GM12891 (cell line): ENCODE measurements around the gene APOBEC3H.

ENCODE experiments used
- DNase-seq: peaks from one replicate; pipeline ENCODE4 v3.0.0; 2011; ENCODE audit warnings: low spot score; ENCODE audit not compliant: insufficient read length
- FAIRE-seq: peaks from 2 replicates; lab custom pipeline; 2011; peaks lifted over from hg19 to GRCh38; lab: Jason Lieb, UNC
- PAX5 ChIP-seq: IDR thresholded peaks from 2 replicates; pipeline ENCODE4 v1.6.1; 2011; ENCODE audit warnings: low read length, moderate library complexity, mild to moderate bottlenecking; ENCODE audit not compliant: insufficient read depth, severe bottlenecking
- POLR2A ChIP-seq: IDR thresholded peaks from 2 replicates; pipeline ENCODE4 v1.6.1; 2011; ENCODE audit warnings: low read depth, low read length, control low read depth
- POLR2AphosphoS5 ChIP-seq: IDR thresholded peaks from 2 replicates; pipeline ENCODE4 v1.6.1; 2011; ENCODE audit warnings: low read depth, low read length, control low read depth
- POU2F2 ChIP-seq: IDR thresholded peaks from 2 replicates; pipeline ENCODE4 v1.6.1; 2011; ENCODE audit warnings: low read depth, mild to moderate bottlenecking, control low read depth, low read length, moderate library complexity
- SPI1 ChIP-seq: IDR thresholded peaks from 2 replicates; pipeline ENCODE4 v1.6.1; 2011; ENCODE audit warnings: low read depth, low read length, control low read depth
- TAF1 ChIP-seq: IDR thresholded peaks from 2 replicates; pipeline ENCODE4 v1.6.1; 2011; ENCODE audit warnings: low read depth, low read length, control low read depth

APOBEC3H gene

DNA sequence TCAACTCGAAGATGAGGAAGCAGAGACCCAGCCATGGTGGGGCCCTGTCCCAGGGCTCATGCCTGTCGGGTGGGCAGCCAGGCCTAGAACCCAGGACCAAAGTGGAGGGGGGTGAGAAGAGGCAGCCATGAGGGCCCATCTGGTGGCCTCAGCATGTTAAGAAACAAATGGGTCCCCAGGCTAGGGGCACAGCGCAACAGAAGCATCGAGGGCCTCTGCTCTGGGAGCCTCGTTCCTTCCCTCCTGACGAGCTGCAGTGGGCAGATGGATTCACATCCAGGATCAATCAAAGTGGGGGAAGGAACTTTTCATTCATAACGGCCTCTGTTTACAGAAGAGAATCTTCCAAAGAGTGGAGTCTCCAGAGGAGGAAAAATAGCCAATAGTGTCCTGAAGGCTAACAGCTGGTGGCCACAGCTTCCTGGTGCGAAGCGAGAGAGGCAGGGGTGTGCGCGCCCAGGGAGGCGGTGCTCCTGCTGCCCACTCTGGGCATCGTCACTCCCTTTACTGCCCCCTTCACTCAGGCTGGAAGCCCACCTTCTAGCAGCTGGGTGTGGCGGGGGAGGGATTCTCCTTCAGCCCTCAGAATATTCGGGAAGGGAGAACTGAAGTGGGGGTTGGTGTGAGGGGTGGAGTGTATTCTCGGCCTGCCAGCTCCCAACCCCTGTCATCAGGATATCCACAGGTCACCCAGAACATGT is 51.1 kb downstream of the APOBEC3H start:
- no peak for FAIRE-seq
- no peak for DNase-seq
- TF ChIP-seq TAF1 (no peak), POLR2A (no peak), POLR2AphosphoS5 (no peak), SPI1 (no peak), PAX5 (no peak), POU2F2 (no peak)

- FAIRE-seq, result peak; percentile 89
- DNase-seq, result peak; percentile 72
- TF ChIP-seq TAF1 (no peak), PAX5 (no peak)
Measured at GRCh38 chr22:39148727-39149535, 51.9 kb downstream of the APOBEC3H start.

DNA sequence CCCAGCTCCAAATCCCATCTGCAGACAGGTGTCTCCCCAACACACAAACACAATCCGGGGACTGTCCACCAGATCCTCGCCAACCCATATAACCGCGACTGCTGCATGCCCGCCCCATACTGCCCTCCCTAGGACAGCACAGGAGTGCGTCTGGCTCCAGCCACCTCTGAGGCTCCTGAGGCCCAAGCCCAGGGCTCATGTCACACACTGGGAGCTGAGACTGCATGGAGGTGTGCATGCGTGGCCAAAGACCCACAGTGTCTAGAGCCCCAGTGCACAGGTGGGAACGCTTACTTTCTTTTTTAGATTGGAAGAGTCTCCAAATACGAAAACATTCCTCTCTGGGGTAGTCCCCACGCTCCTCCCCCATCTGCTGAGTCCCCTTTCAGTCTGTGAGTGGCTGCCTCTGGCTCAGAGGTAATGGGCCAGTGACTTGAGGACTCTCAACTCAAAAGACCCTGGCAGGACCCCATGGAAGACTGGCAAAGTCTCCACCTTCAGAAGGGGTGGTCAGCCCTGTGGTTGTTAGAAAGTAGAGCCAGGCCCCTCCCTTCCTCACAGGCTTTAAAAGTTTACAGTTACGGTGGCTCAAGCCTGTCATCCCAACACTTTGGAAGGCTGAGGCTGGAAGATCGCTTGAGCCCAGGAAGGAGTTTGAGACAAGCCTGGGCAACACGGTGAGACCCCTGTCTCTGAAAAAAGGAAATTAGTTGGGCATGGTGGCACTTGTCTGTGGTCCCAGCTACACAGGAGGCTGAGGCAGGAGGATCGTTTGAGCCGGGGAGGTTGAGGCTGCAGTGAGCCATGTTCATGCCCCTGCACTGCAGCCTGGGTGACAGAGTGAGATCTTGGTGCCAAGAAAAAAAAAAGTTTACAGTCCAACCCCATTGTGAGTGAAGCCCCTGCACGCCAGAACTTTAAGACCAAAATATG is 53.1 kb downstream of the APOBEC3H start:
- DNase-seq (no peak), FAIRE-seq (no peak)
- TF ChIP-seq SPI1, result no peak
- TF ChIP-seq POLR2AphosphoS5, result no peak
- no peak for TF ChIP-seq POLR2A
- TF ChIP-seq TAF1, result no peak
- no peak for TF ChIP-seq PAX5
- TF ChIP-seq POU2F2, result no peak

- TF ChIP-seq TAF1 (no peak), SPI1 (no peak), POLR2A (no peak), POU2F2 (no peak), POLR2AphosphoS5 (no peak), PAX5 (no peak)
- FAIRE-seq (no peak), DNase-seq (no peak)
Measured at GRCh38 chr22:39150848-39151215, 53.8 kb downstream of the APOBEC3H start.

DNA sequence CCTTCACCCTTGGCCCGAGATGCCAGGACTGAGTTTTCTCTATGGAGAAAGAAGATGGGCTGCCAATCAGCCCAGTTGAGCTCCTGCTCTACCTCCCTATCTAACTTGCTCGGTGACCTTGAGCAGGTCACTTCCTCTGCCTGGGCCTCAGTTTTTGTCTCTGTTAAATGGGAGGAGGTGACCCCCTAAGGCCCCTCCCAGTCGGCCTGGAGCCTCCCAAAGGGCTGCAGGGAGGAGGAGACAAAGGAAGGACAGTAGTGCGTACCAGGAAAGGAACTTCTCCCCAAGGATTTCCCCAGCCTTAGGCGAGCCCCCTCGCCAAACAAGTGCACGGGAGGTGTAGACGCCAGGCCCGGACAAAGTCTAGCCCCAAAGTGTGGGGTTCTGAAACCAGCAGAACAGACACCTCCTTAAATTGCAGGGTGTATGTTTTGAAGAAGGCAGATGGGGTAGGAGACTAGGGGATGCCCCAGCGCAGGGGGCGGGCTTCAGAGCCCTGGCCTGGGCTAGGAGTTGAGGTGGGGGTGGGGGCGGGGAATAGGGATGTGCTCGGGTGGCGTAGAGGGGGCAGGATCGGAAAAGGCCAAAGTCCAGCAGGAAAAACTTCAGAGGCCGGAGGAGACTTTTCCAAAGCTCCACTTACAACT is 54.4 kb downstream of the APOBEC3H start:
- DNase-seq (no peak), FAIRE-seq (peak; percentile 26)
- no peak for TF ChIP-seq POU2F2
- no peak for TF ChIP-seq POLR2AphosphoS5
- TF ChIP-seq TAF1, result no peak
- no peak for TF ChIP-seq SPI1
- no peak for TF ChIP-seq PAX5
- TF ChIP-seq POLR2A, result no peak

DNA sequence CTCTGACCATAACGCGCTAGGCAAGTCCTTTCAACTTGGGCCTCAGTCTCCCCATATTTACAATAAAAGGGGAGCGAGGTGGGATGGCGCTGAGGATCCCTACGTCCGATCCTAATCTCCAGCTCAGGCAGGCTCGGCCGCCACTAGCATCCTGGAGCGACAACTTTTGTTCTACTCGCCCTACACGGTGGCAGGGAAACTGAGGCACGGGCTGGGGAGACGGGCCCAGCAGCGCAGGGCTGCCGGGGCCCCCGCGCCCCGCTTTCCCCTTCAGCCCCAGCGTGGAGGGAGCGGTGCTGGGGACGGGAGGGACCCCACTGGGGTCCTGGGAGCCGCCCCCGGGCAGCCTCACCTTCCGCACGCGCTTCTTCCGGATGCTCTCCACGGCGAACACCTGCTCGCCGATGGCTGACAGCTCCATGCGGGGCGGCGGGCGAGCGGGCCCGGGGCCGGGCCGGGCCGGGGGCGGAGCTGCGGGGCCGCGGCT is 55.0 kb downstream of the APOBEC3H start:
- no peak for TF ChIP-seq SPI1
- TF ChIP-seq PAX5, result no peak
- TF ChIP-seq POLR2AphosphoS5, result no peak
- no peak for TF ChIP-seq POLR2A
- TF ChIP-seq POU2F2, result no peak
- no peak for TF ChIP-seq TAF1
- no peak for FAIRE-seq

DNA sequence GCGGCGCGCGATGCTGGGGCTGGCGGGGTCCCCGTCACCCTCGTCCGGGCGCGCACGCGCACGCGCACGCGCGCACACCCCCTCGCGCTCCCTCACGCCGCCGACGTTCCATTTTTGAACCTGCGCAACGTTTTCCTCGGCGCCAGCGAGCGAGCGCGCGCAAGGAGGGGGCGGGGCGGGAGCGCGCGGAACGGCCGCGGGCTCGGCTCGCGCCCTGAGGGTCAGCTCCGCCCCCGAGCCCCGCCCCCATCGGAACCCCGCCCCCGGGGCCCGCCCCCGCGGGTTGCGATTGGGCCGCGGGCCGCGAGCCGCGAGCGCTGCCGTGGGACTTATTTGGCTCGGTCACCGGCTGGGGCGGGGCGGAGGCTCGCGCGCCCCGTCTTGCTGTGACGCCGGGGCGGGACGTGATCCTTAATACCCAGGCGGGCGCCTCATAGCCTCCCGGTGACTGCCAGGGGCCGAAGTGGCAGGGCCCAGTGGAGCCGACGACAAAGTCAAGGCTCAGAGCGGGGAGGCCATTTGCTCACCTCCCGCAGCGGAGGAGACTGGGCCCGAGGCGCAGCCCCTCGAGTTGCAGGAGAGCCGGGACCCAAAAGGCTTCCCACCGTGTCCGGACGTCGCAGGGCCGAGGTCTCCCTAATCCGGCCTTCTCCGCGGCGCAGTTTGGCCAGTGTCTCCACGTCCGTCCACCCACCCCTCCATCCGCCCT is 55.6 kb downstream of the APOBEC3H start, which contains the start of gene CBX7:
CBX7 (minus strand) TSS at position 170 of the 709 bp plus-strand sequence. CDS start 236 bp downstream, outside the sequence.
- TF ChIP-seq PAX5 (peak; percentile 27), POU2F2 (no peak)
- DNase-seq (peak; percentile 94), FAIRE-seq (peak; percentile 99)

More for the DNA sequence above, 55.0 kb downstream of the APOBEC3H start:
- DNase-seq, result no peak

GRCh38 chr22:39153220-39153717 is 56.2 kb downstream of the APOBEC3H start:
- FAIRE-seq (no peak), DNase-seq (no peak)
- no peak for TF ChIP-seq POLR2AphosphoS5
